Activated T-helper 1 cell treated with anti-CD3 and anti-CD28 coated beads, Interleukin-12 subunit alpha, Interleukin-12 subunit beta, Interleukin-2, Interleukin-4 antibody, amounts not matched to agents 30 ng/mL and 10 ng/mL and 1 ng/mL, durations not matched to agents 14 hours and 24 hours and 36 hours (primary cell): ENCODE results near the gene BAZ1A. TPM values are rescaled to one million over a fixed set of nuclear protein-coding genes. Genes with fewer than 3 reads are reported as not detected.
A peak's percentile ranks its signal among the peaks of the same experiment; 100 is the strongest.
"Not testable (repeated sequence)": the region's sequence is repeated elsewhere in the genome, so short reads cannot be mapped to it uniquely, and the experiment has no call there.

ENCODE experiments used
- DNase-seq: peaks from one replicate; pipeline ENCODE4 v3.0.0; 2021; ENCODE audit warnings: low spot score
- H3K27ac Mint-ChIP-seq: one replicate; pipeline ENCODE4 v1.8.0; 2021; ENCODE audit warnings: mild to moderate bottlenecking, mixed read lengths
- H3K27me3 Mint-ChIP-seq: one replicate; pipeline ENCODE4 v1.8.0; 2022; ENCODE audit warnings: mild to moderate bottlenecking, moderate library complexity, mixed read lengths; ENCODE audit not compliant: insufficient read depth
- H3K36me3 Mint-ChIP-seq: one replicate; pipeline ENCODE4 v1.8.0; 2021; ENCODE audit warnings: low read depth, mixed read lengths
- H3K4me1 Mint-ChIP-seq: one replicate; pipeline ENCODE4 v1.8.0; 2021; ENCODE audit warnings: low read depth, mixed read lengths
- H3K4me3 Mint-ChIP-seq: one replicate; pipeline ENCODE4 v1.8.0; 2021; ENCODE audit warnings: mild to moderate bottlenecking, moderate library complexity, mixed read lengths
- H3K9me3 Mint-ChIP-seq: one replicate; pipeline ENCODE4 v1.8.0; 2021; ENCODE audit warnings: mixed read lengths
- intact Hi-C: fragments of 100-400 bp; cut with micrococcal nuclease; formaldehyde crosslinking; loops from one replicate; pipeline ENCODE4 v1.15.1; 2024
- total RNA-seq: library from RNA; stranded (reverse); gene quantifications from 2 replicates; pipeline ENCODE4 v1.2.3, GENCODE V29; 2022

BAZ1A gene
- total RNA-seq, 1 donor from 2014 or later, result 75.0 TPM

- Mint-ChIP-seq H3K4me3 (no peak overlapping the region), H3K27ac (peak overlapping the region; percentile 9), H3K9me3 (no peaks in the 10 kb centered on the region), H3K27me3 (no peaks in the 10 kb centered on the region), H3K36me3 (peaks cover 29% of the 10 kb centered on the region), H3K4me1 (peaks cover 12% of the 10 kb centered on the region)
- peak; percentile 3 for DNase-seq
- intact Hi-C loops, result loop anchor here (1.0 kb wide), 2 partner anchors 14 to 30 kb away; no protein-coding TSS in a partner anchor
Observed at GRCh38 chr14:34843011-34843554, 32.1 kb downstream of the BAZ1A start.

GRCh38 chr14:34837801-34838322, 37.3 kb downstream of the BAZ1A start:
- H3K4me3 Mint-ChIP-seq, result no peak overlapping the region
- no peaks in the 10 kb centered on the region for H3K9me3 Mint-ChIP-seq
- H3K27me3 Mint-ChIP-seq, result no peaks in the 10 kb centered on the region
- intact Hi-C loops, result no loop called here
- peaks cover 17% of the 10 kb centered on the region for H3K36me3 Mint-ChIP-seq
- H3K4me1 Mint-ChIP-seq, result peaks cover 24% of the 10 kb centered on the region
- H3K27ac Mint-ChIP-seq, result no peak overlapping the region
- no peak for DNase-seq

- intact Hi-C loops, result no loop called here
- DNase-seq, result no peak
- peaks cover 29% of the 10 kb centered on the region for H3K4me1 Mint-ChIP-seq
- no peak overlapping the region for H3K4me3 Mint-ChIP-seq
- no peak overlapping the region for H3K27ac Mint-ChIP-seq
- no peaks in the 10 kb centered on the region for H3K9me3 Mint-ChIP-seq
- peaks cover 9% of the 10 kb centered on the region for H3K36me3 Mint-ChIP-seq
- no peaks in the 10 kb centered on the region for H3K27me3 Mint-ChIP-seq
Observed at GRCh38 chr14:34835312-34835711, 39.8 kb downstream of the BAZ1A start.

GRCh38 chr14:34833549-34834523, 41.3 kb downstream of the BAZ1A start:
- H3K36me3 Mint-ChIP-seq, result peaks cover 14% of the 10 kb centered on the region
- H3K27ac Mint-ChIP-seq, result peak overlapping the region; percentile 43
- no peak overlapping the region for H3K4me3 Mint-ChIP-seq
- intact Hi-C loops, result no loop called here
- no peaks in the 10 kb centered on the region for H3K9me3 Mint-ChIP-seq
- DNase-seq, result no peak
- H3K27me3 Mint-ChIP-seq, result no peaks in the 10 kb centered on the region
- H3K4me1 Mint-ChIP-seq, result peaks cover 36% of the 10 kb centered on the region

GRCh38 chr14:34826661-34827060, 48.5 kb downstream of the BAZ1A start:
- no peaks in the 10 kb centered on the region for H3K27me3 Mint-ChIP-seq
- peaks cover 42% of the 10 kb centered on the region for H3K36me3 Mint-ChIP-seq

GRCh38 chr14:34824826-34825225, 50.3 kb downstream of the BAZ1A start:
- Mint-ChIP-seq H3K27ac (peak overlapping the region; percentile 30), H3K36me3 (peaks cover 43% of the 10 kb centered on the region), H3K9me3 (no peaks in the 10 kb centered on the region), H3K27me3 (no peaks in the 10 kb centered on the region), H3K4me1 (peaks cover 18% of the 10 kb centered on the region), H3K4me3 (no peak overlapping the region)
- DNase-seq, result no peak
- intact Hi-C loops, result no loop called here

More at GRCh38 chr14:34826661-34827060, 48.5 kb downstream of the BAZ1A start:
- Mint-ChIP-seq H3K4me3 (no peak overlapping the region), H3K9me3 (no peaks in the 10 kb centered on the region), H3K4me1 (peaks cover 19% of the 10 kb centered on the region), H3K27ac (no peak overlapping the region)
- intact Hi-C loops, result no loop called here
- DNase-seq, result no peak

GRCh38 chr14:34824256-34824655, 50.9 kb downstream of the BAZ1A start:
- Mint-ChIP-seq H3K36me3 (peaks cover 38% of the 10 kb centered on the region), H3K4me3 (no peak overlapping the region), H3K4me1 (peaks cover 12% of the 10 kb centered on the region), H3K27me3 (no peaks in the 10 kb centered on the region), H3K27ac (peak overlapping the region; percentile 30), H3K9me3 (no peaks in the 10 kb centered on the region)
- intact Hi-C loops, result no loop called here
- no peak for DNase-seq

- no peak for DNase-seq
- Mint-ChIP-seq H3K9me3 (no peaks in the 10 kb centered on the region), H3K4me3 (no peak overlapping the region), H3K27me3 (no peaks in the 10 kb centered on the region), H3K36me3 (peaks cover 12% of the 10 kb centered on the region), H3K4me1 (peaks cover 10% of the 10 kb centered on the region), H3K27ac (no peak overlapping the region)
- intact Hi-C loops, result no loop called here
Observed at GRCh38 chr14:34817768-34818167, 57.4 kb downstream of the BAZ1A start.

- Mint-ChIP-seq H3K9me3 (peaks cover 20% of the 10 kb centered on the region), H3K27ac (no peak overlapping the region), H3K4me3 (no peak overlapping the region), H3K27me3 (no peaks in the 10 kb centered on the region), H3K4me1 (peaks cover 20% of the 10 kb centered on the region), H3K36me3 (peaks cover 35% of the 10 kb centered on the region)
- DNase-seq, result no peak
- intact Hi-C loops, result no loop called here
Observed at GRCh38 chr14:34810028-34810427, 65.1 kb downstream of the BAZ1A start.

- H3K36me3 Mint-ChIP-seq, result peaks cover 51% of the 10 kb centered on the region
- H3K27me3 Mint-ChIP-seq, result no peaks in the 10 kb centered on the region
- no peak overlapping the region for H3K4me3 Mint-ChIP-seq
- no peak for DNase-seq
- H3K27ac Mint-ChIP-seq, result no peak overlapping the region
- intact Hi-C loops, result no loop called here
- H3K4me1 Mint-ChIP-seq, result peaks cover 5% of the 10 kb centered on the region
- peaks cover 23% of the 10 kb centered on the region for H3K9me3 Mint-ChIP-seq
Observed at GRCh38 chr14:34806257-34806656, 68.9 kb downstream of the BAZ1A start.

GRCh38 chr14:34804933-34805332, 70.2 kb downstream of the BAZ1A start:
- no peak overlapping the region for H3K4me3 Mint-ChIP-seq
- DNase-seq, result no peak
- H3K4me1 Mint-ChIP-seq, result peaks cover 5% of the 10 kb centered on the region
- no peak overlapping the region for H3K27ac Mint-ChIP-seq
- H3K36me3 Mint-ChIP-seq, result peaks cover 60% of the 10 kb centered on the region
- no peaks in the 10 kb centered on the region for H3K27me3 Mint-ChIP-seq
- intact Hi-C loops, result no loop called here
- peaks cover 23% of the 10 kb centered on the region for H3K9me3 Mint-ChIP-seq

- DNase-seq, H3K27ac Mint-ChIP-seq, H3K27me3 Mint-ChIP-seq, H3K4me3 Mint-ChIP-seq, H3K4me1 Mint-ChIP-seq, H3K9me3 Mint-ChIP-seq, intact Hi-C loops: not testable (repeated sequence)
- H3K36me3 Mint-ChIP-seq, result peaks cover 57% of the 10 kb centered on the region
Observed at GRCh38 chr14:34798861-34799260, 76.3 kb downstream of the BAZ1A start.
